Kidney (tissue), 14 donors: ENCODE data around the gene PPFIBP2. TPM values are rescaled to one million over a fixed set of nuclear protein-coding genes. Genes with fewer than 3 reads are reported as not detected.

ENCODE experiments used
- DNase-seq, 5 donors: peaks; one replicate each; pipeline ENCODE4 v3.0.0-alpha.2; 2013 to 2020
- FAIRE-seq: peaks from 2 replicates; lab custom pipeline; 2012; peaks lifted over from hg19 to GRCh38; lab: Jason Lieb, UNC
- H3K27ac ChIP-seq, 2 donors: one replicate each; pipeline ENCODE4 v1.7.0; 2013; ENCODE audit warnings: low read depth in 2 of 2, low read length in 2 of 2, inconsistent platforms in 1 of 2
- H3K27me3 ChIP-seq: one replicate; pipeline ENCODE4 v1.7.1; 2013; ENCODE audit warnings: low read length, inconsistent platforms; ENCODE audit not compliant: control insufficient read depth, insufficient read depth
- H3K36me3 ChIP-seq, 3 donors: one replicate each; pipeline versions ENCODE4 v1.7.0 to v1.7.1; 2013; ENCODE audit warnings: low read length in 3 of 3, control low read depth in 1 of 3, inconsistent platforms in 1 of 3; ENCODE audit not compliant: insufficient read depth in 3 of 3, control insufficient read depth in 2 of 3
- H3K4me1 ChIP-seq, 3 donors: one replicate each; pipeline versions ENCODE4 v1.7.0 to v1.7.1; 2013; ENCODE audit warnings: low read length in 3 of 3, inconsistent platforms in 1 of 3, low read depth in 1 of 3; ENCODE audit not compliant: control insufficient read depth in 2 of 3, insufficient read depth in 2 of 3
- H3K4me3 ChIP-seq, 3 donors: one replicate each; pipeline versions ENCODE4 v1.7.0 to v1.8.1; 2013; ENCODE audit warnings: low read length in 3 of 3, control low read depth in 1 of 3, inconsistent platforms in 1 of 3
- H3K9ac ChIP-seq, 3 donors: one replicate each; pipeline versions ENCODE4 v1.7.0 to v1.7.1; 2013; ENCODE audit warnings: low read length in 3 of 3, control low read depth in 1 of 3, inconsistent platforms in 1 of 3
- H3K9me3 ChIP-seq, 3 donors: one replicate each; pipeline versions ENCODE4 v1.7.0 to v1.7.1; 2013; ENCODE audit warnings: low read length in 3 of 3, control low read depth in 1 of 3, inconsistent platforms in 1 of 3; ENCODE audit not compliant: control insufficient read depth in 2 of 3, insufficient read depth in 1 of 3
- intact Hi-C: fragments of 100-400 bp; cut with DNase I; formaldehyde crosslinking; loops from one replicate; pipeline ENCODE4 v1.11.1; 2022
- polyA plus RNA-seq: library from polyadenylated mRNA; stranded (reverse); fragments of 350-450 nt; fragmentation: Illumina TruSeq; extraction: RNeasy Lipid Tissue Mini Kit (QIAGEN cat#74804); gene quantifications from one replicate; pipeline ENCODE4 v1.2.3, GENCODE V29; 2014; ENCODE audit warnings: low read depth, low replicate concordance; ENCODE audit not compliant: insufficient read depth
- total RNA-seq: library from RNA; stranded (reverse); fragmentation: NEBNext Ultra II Directional; extraction: Animal tissue kit (Norgen Biotek cat#: 25700); gene quantifications from one replicate; pipeline ENCODE4 v1.2.1, GENCODE V29; 2021
- TF ChIP-seq, protein P1 (sequence below): IDR thresholded peaks from 3 replicates; pipeline ENCODE4 v1.5.1; 2012; ENCODE audit warnings: mild to moderate bottlenecking, moderate library complexity, borderline replicate concordance; ENCODE audit not compliant: insufficient read depth; ENCODE audit errors: extremely low read depth
- donor health status: control.
- donor health status: control.
- donor health status: control.
- donor health status: control.
- donor health status: control.
- donor health status: DM: yes; HTN: yes; CAD: no.
- donor health status: Normal renal cell carcinoma (clear cell type).

The PPFIBP2 gene
- total and polyA plus RNA-seq, 2 donors from 2014 or later = 31.6 to 44.4 TPM

DNA sequence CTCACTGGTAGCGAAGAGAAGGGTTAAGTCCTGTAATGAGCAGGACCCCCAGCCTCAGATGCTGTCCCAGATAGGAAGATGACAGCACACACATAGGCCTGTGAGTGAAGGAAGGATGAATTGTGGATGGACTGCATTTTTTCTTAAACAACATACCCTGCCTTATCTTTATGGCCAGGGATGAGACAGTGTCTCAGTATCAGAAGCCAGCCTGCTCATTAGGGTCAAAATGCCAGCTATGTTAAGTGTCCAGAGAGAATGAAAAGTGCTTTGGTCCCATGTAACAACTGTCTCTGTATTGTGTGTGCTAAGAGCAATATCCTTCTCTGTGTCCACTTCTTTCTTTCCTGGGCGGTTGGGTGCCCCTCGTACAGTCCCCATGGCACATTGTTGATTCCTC, 30.2 kb downstream of the PPFIBP2 start:
- intact Hi-C loops = no loop called here
- Histone ChIP-seq H3K4me1 (no peaks in the 10 kb centered on the region), H3K27ac (no peak overlapping the region), H3K36me3 (no peaks in the 10 kb centered on the region), H3K9me3 (no peaks in the 10 kb centered on the region), H3K9ac (no peak overlapping the region), H3K4me3 (no peak overlapping the region), H3K27me3 (no peaks in the 10 kb centered on the region)
- DNase-seq = no peak
- TF ChIP-seq, protein P1, sequence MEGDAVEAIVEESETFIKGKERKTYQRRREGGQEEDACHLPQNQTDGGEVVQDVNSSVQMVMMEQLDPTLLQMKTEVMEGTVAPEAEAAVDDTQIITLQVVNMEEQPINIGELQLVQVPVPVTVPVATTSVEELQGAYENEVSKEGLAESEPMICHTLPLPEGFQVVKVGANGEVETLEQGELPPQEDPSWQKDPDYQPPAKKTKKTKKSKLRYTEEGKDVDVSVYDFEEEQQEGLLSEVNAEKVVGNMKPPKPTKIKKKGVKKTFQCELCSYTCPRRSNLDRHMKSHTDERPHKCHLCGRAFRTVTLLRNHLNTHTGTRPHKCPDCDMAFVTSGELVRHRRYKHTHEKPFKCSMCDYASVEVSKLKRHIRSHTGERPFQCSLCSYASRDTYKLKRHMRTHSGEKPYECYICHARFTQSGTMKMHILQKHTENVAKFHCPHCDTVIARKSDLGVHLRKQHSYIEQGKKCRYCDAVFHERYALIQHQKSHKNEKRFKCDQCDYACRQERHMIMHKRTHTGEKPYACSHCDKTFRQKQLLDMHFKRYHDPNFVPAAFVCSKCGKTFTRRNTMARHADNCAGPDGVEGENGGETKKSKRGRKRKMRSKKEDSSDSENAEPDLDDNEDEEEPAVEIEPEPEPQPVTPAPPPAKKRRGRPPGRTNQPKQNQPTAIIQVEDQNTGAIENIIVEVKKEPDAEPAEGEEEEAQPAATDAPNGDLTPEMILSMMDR = no peak
- no peak for FAIRE-seq

DNA sequence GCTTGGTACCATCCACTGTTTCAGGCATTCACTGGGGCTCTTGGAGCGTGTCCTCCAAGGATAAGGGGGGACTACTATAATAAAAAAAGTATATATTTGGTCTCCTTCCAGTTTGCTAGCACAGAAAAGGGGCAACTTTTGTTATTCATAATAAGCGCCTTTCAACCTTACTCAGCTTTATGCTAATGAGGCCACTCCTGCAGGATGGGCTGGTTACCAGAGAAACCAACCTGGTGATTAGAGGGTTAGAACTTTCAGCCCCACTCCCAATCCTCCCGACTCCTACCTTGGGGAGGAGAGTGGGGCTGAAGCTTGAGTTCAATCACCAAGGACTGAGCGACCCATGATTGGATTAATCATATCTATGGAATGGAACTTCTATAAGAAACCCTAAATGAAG, 31.8 kb downstream of the PPFIBP2 start:
- Histone ChIP-seq H3K4me1 (no peaks in the 10 kb centered on the region), H3K9ac (no peak overlapping the region), H3K9me3 (no peaks in the 10 kb centered on the region), H3K27me3 (no peaks in the 10 kb centered on the region), H3K4me3 (no peak overlapping the region), H3K27ac (no peak overlapping the region), H3K36me3 (peaks cover 0 to 4% (median 0%) of the 10 kb centered on the region in 3 donors)
- no peak for FAIRE-seq
- TF ChIP-seq, protein P1 = no peak
- DNase-seq = no peak
- intact Hi-C loops = no loop called here

DNA sequence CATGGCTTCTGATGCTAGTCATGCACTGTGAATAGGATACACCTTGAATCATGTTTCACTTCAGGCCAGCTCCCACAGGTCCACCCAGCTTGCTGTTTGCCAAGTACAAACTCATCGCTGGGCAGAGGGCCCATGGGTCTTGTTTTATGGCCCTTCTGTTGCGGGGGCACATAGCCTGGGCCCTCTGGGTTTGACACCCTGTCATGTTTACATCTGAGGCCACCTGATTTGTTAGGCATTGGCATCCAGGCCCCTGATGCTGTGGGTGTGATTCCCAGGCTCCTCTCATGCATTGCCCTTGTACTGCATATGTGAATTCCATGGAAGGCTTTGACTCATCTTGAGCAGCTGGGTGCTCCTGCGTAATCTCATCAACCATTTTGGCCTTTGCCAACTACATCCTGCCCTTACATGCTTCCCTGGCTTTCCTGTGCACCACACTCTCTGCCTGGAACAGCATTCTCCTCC, 32.6 kb downstream of the PPFIBP2 start:
- no peak overlapping the region for H3K4me3 ChIP-seq
- no peak for FAIRE-seq
- intact Hi-C loops = no loop called here
- H3K27me3 ChIP-seq = no peaks in the 10 kb centered on the region
- DNase-seq = no peak
- H3K9ac ChIP-seq = no peak overlapping the region
- no peak overlapping the region for H3K27ac ChIP-seq
- H3K4me1 ChIP-seq = no peaks in the 10 kb centered on the region
- no peaks in the 10 kb centered on the region for H3K9me3 ChIP-seq
- TF ChIP-seq, protein P1 = no peak
- peaks cover 0 to 4% (median 0%) of the 10 kb centered on the region in 3 donors for H3K36me3 ChIP-seq

DNA sequence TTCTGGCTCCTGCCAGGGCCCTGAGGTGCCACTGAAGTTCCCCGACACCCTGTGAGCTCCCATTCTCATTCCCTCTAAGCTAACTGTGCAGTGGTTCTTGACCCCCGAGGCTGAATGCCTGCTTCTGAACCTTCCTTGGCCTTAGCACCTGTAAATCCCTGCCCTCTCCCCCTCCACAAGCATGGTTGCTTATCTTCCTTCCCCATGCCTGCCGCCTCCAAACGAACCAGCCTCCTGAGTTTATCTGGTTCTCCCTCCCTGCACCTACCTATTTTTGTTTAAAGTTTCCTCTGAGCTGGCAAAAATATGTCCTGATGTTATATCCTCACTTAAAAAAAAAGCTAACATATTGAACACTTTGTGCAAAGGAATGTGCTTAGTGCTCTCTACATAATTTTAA, 33.9 kb downstream of the PPFIBP2 start:
- DNase-seq (no peak), FAIRE-seq (no peak)
- Histone ChIP-seq H3K4me1 (no peaks in the 10 kb centered on the region), H3K9ac (no peak overlapping the region), H3K27ac (no peak overlapping the region), H3K36me3 (peaks cover 0 to 4% (median 0%) of the 10 kb centered on the region in 3 donors), H3K9me3 (no peaks in the 10 kb centered on the region), H3K27me3 (no peaks in the 10 kb centered on the region), H3K4me3 (no peak overlapping the region)
- TF ChIP-seq, protein P1 = no peak
- intact Hi-C loops = no loop called here
